ENCODE measurements around the gene UBN1. TPM values are rescaled to one million over a fixed set of nuclear protein-coding genes. Genes with fewer than 3 reads are reported as not detected.

UBN1 gene
- total RNA-seq, 1 donor from 2014 or later = 36.6 TPM

GRCh38 chr16:4911970-4912386, 64.7 kb downstream of the UBN1 start:
- no peak overlapping the region for H3K4me3 ChIP-seq
- no peak for DNase-seq
- no peaks in the 10 kb centered on the region for H3K27me3 ChIP-seq
- ATAC-seq = peak; percentile 42
- no peaks in the 10 kb centered on the region for H3K36me3 ChIP-seq
- intact Hi-C loops (cut with DNase I) = no loop called here
- H3K4me1 ChIP-seq = no peaks in the 10 kb centered on the region
- H3K27ac ChIP-seq = peak overlapping the region; percentile 7
- no peak for TF ChIP-seq CTCF (IDR thresholded peaks at IDR 0.05)
- H3K9me3 ChIP-seq = no peaks in the 10 kb centered on the region

GRCh38 chr16:4913130-4913773, 66.0 kb downstream of the UBN1 start:
- no peaks in the 10 kb centered on the region for H3K27me3 ChIP-seq
- no peaks in the 10 kb centered on the region for H3K4me1 ChIP-seq
- no peaks in the 10 kb centered on the region for H3K36me3 ChIP-seq
- no peak for TF ChIP-seq CTCF (IDR thresholded peaks at IDR 0.05)
- intact Hi-C loops (cut with DNase I) = no loop called here
- DNase-seq = no peak
- H3K9me3 ChIP-seq = no peaks in the 10 kb centered on the region
- no peak overlapping the region for H3K27ac ChIP-seq
- H3K4me3 ChIP-seq = no peak overlapping the region
- ATAC-seq = peak; percentile 47

GRCh38 chr16:4913774-4914525, 66.7 kb downstream of the UBN1 start:
- no peak for DNase-seq
- H3K4me3 ChIP-seq = no peak overlapping the region
- no peak overlapping the region for H3K27ac ChIP-seq
- no peaks in the 10 kb centered on the region for H3K4me1 ChIP-seq
- H3K9me3 ChIP-seq = no peaks in the 10 kb centered on the region
- H3K27me3 ChIP-seq = no peaks in the 10 kb centered on the region
- H3K36me3 ChIP-seq = no peaks in the 10 kb centered on the region
- no peak for ATAC-seq
- TF ChIP-seq CTCF (IDR thresholded peaks at IDR 0.05) = no peak
- intact Hi-C loops (cut with DNase I) = no loop called here

- Histone ChIP-seq H3K9me3 (no peaks in the 10 kb centered on the region), H3K27ac (no peak overlapping the region), H3K4me1 (no peaks in the 10 kb centered on the region), H3K27me3 (no peaks in the 10 kb centered on the region), H3K4me3 (no peak overlapping the region), H3K36me3 (no peaks in the 10 kb centered on the region)
- intact Hi-C loops (cut with DNase I) = no loop called here
- no peak for TF ChIP-seq CTCF (IDR thresholded peaks at IDR 0.05)
- ATAC-seq = no peak
- no peak for DNase-seq
These were observed 67.4 kb downstream of the UBN1 start for GRCh38 chr16:4914528-4915225.

GRCh38 chr16:4915226-4915761, 68.0 kb downstream of the UBN1 start:
- Histone ChIP-seq H3K9me3 (no peaks in the 10 kb centered on the region), H3K27ac (no peak overlapping the region), H3K4me3 (no peak overlapping the region), H3K36me3 (no peaks in the 10 kb centered on the region), H3K4me1 (no peaks in the 10 kb centered on the region), H3K27me3 (no peaks in the 10 kb centered on the region)
- DNase-seq = no peak
- ATAC-seq = no peak
- TF ChIP-seq CTCF (IDR thresholded peaks at IDR 0.05) = no peak
- intact Hi-C loops (cut with DNase I) = no loop called here
